Testis (tissue), 2 donors: ENCODE results near the gene ZNF862.

Experiments
- POLR2A ChIP-seq: fragments of 450-650 bp; IDR thresholded peaks from one replicate; pipeline ENCODE4 v1.6.1; 2017; ENCODE audit warnings: antibody characterized with exemption, mild to moderate bottlenecking, moderate library complexity
- TF ChIP-seq, protein P1 (sequence below), 3 experiments: fragments of 450-650 bp in 2 of 3; fragments of 200-600 bp in 1 of 3; sonication (generic) in 1 of 3; IDR thresholded peaks; one replicate each; pipeline ENCODE4 v1.5.1; 2016 to 2019; ENCODE audit warnings: antibody characterized with exemption in 3 of 3, mild to moderate bottlenecking in 2 of 3, moderate library complexity in 1 of 3

DNA sequence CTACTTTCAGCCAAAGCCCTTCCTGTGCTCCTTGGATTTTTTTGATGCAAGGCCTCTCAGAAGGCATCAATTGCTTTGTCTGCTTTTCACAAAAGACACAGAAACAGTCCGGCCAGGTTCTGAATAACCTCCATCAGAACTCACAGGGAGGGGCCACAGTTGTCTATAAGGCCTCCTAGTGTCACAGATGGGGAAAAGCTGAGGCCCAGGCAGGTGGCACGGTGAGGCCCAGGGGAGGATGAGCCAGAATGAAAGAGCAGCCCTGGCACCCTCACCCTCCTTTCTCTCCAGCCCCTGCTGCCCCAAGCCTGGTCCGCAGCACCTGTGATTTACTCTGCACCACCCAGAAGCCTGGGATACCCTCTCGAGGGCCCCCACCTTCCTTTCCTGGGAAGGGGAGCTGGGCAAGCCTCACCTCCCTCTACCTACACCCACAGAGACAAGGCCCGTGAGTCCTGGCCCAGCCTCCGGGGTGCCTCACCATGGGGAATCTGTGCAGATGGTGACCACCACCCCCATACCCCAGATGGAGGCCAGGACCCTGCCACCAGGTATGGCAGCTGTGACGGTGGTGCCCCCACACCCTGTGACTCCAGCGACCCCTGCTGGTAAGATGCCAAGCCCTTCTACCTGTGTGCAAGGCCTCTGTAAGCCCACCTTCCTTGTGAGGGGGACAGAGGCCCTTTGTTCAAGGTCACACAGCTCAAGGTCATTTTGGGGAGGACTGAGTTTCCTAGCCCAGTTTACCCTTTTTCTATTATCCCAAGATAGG lies 38.6 kb upstream of the ZNF862 start:
- TF ChIP-seq, protein P1, sequence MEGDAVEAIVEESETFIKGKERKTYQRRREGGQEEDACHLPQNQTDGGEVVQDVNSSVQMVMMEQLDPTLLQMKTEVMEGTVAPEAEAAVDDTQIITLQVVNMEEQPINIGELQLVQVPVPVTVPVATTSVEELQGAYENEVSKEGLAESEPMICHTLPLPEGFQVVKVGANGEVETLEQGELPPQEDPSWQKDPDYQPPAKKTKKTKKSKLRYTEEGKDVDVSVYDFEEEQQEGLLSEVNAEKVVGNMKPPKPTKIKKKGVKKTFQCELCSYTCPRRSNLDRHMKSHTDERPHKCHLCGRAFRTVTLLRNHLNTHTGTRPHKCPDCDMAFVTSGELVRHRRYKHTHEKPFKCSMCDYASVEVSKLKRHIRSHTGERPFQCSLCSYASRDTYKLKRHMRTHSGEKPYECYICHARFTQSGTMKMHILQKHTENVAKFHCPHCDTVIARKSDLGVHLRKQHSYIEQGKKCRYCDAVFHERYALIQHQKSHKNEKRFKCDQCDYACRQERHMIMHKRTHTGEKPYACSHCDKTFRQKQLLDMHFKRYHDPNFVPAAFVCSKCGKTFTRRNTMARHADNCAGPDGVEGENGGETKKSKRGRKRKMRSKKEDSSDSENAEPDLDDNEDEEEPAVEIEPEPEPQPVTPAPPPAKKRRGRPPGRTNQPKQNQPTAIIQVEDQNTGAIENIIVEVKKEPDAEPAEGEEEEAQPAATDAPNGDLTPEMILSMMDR (IDR thresholded peaks at IDR 0.05) = no peak
- TF ChIP-seq POLR2A = no peak
